Mammary epithelial cell (primary cell): ENCODE data around the gene FMNL2.

Source experiments
- EZH2 ChIP-seq: IDR thresholded peaks from 2 replicates; pipeline ENCODE4 v1.6.1; 2012; ENCODE audit warnings: low read length, inconsistent platforms, borderline replicate concordance
- TF ChIP-seq, protein P1 (sequence below), 2 donors: IDR thresholded peaks in 1 of 2; conservative IDR thresholded peaks in 1 of 2; 2 replicates each; pipeline ENCODE4 v1.5.1; 2011 to 2012; ENCODE audit warnings: inconsistent platforms in 2 of 2, low read length in 2 of 2, mild to moderate bottlenecking in 2 of 2, control low read depth in 1 of 2, low read depth in 1 of 2; ENCODE audit not compliant: insufficient read depth in 1 of 2; ENCODE audit errors: extremely low read depth in 1 of 2

DNA sequence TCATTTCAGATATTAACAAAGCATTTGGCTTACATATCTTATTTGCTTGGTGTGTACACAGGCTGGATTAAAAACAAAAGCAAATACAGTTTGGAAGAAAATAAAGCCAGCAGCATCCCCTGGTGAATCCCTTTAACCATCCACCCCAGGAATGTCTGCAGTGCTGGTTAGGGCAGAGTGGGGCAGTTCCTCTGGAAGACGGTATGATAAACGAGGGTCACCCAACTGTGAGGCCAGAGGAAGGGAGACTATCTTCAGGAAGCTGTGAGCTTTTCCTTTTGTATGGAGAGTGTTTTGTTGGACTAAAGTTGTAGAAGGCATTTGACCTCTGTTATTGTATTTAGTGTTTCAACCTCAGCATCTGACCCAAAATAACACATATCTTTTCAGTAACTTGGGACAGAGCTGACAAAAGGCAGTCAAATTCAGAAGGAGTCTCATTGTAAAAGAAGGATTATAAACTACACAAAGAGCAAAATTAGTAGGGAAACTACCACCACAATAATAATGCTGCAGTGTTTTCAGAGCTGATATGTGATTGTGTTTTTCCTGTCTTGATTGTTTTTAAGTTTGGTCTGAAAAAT lies 159.1 kb downstream of the FMNL2 start:
- TF ChIP-seq, protein P1, sequence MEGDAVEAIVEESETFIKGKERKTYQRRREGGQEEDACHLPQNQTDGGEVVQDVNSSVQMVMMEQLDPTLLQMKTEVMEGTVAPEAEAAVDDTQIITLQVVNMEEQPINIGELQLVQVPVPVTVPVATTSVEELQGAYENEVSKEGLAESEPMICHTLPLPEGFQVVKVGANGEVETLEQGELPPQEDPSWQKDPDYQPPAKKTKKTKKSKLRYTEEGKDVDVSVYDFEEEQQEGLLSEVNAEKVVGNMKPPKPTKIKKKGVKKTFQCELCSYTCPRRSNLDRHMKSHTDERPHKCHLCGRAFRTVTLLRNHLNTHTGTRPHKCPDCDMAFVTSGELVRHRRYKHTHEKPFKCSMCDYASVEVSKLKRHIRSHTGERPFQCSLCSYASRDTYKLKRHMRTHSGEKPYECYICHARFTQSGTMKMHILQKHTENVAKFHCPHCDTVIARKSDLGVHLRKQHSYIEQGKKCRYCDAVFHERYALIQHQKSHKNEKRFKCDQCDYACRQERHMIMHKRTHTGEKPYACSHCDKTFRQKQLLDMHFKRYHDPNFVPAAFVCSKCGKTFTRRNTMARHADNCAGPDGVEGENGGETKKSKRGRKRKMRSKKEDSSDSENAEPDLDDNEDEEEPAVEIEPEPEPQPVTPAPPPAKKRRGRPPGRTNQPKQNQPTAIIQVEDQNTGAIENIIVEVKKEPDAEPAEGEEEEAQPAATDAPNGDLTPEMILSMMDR (conservative IDR thresholded peaks at IDR 0.05 in 1 of 2, IDR thresholded peaks at IDR 0.05 in 1 of 2; ENCODE audit: extremely low read depth in 1 of 2, insufficient read depth in 1 of 2, low read depth in 1 of 2, low read length in 2 of 2), result no peak
- no peak for TF ChIP-seq EZH2
